Measurements from ENCODE around the gene CD79A.
"Not testable (repeated sequence)": the region's sequence is repeated elsewhere in the genome, so short reads cannot be mapped to it uniquely, and the experiment has no call there.

The CD79A gene

GRCh38 chr19:41905273-41906002 is 28.4 kb downstream of the CD79A start:
- no peak for DNase-seq (ENCODE audit: low spot score)

GRCh38 chr19:41906271-41906670 is 29.2 kb downstream of the CD79A start:
- DNase-seq (ENCODE audit: low spot score) = no peak

GRCh38 chr19:41906916-41907680 is 30.0 kb downstream of the CD79A start:
- no peak for DNase-seq (ENCODE audit: low spot score)

GRCh38 chr19:41907994-41908615 is 31.0 kb downstream of the CD79A start:
- no peak for DNase-seq (ENCODE audit: low spot score)

GRCh38 chr19:41908724-41909464 is 31.8 kb downstream of the CD79A start:
- DNase-seq (ENCODE audit: low spot score) = no peak

- DNase-seq (ENCODE audit: low spot score) = no peak
These were observed 32.6 kb downstream of the CD79A start for GRCh38 chr19:41909706-41910105.

- no peak for DNase-seq (ENCODE audit: low spot score)
These were observed 33.3 kb downstream of the CD79A start for GRCh38 chr19:41910240-41910991.

- no peak for DNase-seq (ENCODE audit: low spot score)
These were observed 34.2 kb downstream of the CD79A start for GRCh38 chr19:41910992-41911888.

DNA sequence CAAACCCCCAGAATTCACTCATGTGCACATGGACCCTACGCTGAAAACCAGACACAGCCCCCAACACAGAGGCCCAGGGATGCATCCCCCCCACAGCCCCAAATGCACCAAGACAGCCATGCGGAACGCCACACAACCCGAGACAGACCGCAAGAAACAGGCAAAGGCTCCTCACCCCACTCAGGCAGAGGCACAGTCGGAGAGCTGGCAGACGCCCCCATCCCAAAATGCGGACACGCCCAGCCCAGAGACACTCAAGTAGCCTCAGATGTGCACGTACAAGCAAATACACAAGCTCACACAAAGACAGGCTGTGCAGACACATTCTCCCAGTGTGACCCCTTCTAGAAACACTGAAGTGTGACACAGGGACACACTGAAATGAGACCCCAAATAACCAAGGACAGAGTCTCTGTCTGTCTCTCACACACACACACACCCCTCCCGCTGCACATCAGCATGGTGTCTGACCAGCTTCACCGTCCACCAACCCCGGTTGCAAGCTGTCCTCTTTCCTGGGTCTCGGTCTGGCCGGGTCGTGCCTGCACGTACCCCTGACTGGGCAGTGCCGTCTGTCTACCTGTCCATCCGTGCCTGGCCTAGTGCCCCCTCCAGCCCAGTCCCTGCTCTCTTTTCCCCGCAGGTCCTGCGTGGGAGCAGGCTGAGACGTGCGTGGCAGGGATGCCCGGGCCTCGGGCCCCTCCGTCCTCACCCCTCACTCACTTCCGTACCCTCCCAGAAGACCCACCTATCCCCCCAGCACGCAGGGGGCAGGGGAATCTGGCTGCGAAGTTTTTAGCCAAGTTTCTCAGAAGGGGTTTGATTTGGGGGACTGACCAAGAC is 35.0 kb downstream of the CD79A start:
- DNase-seq (ENCODE audit: low spot score) = no peak

GRCh38 chr19:41912899-41913537 is 35.9 kb downstream of the CD79A start:
- DNase-seq (ENCODE audit: low spot score) = no peak

DNA sequence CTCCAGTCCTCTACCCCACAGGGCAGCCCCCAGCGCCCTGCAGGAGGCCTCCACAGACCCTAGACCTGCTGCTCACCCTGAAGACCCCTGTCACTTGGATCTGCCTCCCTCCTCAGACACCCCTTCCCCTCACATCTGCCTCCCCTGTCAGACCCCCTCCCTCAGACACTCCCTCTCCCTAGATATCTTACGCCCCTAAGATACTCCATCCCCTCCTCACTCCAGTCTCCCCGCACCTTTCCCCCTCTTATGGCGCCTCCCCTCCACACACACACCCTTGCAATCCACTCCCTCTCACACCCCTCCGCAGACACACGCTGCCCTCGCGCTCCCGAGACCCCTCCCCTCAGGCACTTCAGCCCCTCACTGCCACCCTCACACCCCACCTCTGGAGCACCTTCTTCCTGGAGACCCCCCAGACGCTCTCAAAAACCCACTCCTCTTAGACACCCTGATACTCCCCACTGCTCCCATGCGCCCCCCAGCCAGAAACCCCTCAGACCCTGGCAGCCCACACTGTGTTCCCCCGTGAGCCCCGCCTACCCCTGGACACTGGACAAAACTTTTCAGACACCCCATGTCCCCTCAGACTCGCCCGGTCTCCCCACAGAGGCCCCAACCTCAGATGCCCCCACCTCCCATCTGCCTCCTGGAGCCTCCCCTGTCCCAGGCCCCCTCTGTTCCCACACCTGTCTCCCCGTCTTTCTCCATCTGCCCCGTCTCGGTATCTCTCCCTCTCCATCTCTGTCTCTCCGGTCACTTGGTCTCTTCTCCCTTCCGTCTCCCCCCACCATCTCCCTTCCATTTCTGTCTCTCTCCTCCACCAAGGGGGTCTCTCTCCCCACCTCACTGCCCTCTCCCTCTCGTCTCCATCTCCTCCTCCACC is 36.7 kb downstream of the CD79A start:
- no peak for DNase-seq (ENCODE audit: low spot score)

DNA sequence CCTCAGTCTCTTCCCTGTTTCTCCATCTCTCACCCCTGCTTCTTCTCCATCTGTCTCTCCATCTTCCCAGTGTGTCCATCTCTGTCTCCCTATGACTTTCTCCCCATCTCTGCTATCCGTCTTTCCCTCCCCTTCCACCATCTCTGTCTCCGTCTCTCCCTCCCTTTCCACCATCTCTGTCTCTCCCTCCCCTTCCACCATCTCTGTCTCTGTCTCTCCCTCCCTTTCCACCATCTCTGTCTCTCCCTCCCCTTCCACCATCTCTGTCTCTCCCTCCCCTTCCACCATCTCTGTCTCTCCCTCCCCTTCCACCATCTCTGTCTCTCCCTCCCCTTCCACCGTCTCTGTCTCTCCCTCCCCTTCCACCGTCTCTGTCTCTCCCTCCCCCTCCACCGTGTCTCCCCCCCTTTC is 37.4 kb downstream of the CD79A start:
- DNase-seq (ENCODE audit: low spot score) = not testable (repeated sequence)

DNA sequence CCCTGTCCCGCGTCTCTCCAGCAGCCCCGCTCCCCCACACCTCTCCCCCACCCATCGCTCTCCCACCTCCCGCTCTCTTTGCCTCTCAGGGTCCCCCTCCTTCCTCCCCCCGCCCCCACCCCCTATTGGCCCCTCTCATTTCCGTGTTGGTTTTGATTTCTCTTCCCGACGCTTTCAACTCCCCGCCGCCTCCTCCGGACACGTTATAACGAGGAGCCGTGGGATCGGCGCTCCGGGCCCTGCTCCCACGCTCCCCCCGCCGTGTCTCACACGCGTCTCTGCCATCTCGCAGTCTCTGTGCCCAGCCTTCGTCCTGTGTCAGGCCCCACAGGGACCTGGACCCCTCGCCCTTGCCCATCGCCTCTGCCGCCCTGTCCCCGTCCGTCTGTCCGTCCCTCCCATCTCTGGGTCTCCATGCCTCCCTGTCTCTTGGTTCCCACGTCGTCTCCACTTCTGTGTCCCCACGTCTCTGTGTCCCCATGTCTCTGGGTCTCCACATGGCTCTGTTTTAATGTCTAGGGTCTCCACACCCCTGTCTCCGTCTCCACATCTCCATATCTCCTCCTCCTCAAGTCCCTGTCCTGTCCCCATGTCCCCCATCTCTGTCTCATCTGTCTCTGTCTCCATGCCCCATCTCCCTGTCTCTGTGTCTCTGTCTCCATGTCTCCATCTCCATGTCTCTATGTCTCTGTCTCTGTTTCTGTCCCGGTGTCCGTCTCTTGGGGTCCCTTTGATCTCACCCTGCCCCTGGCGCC is 38.1 kb downstream of the CD79A start:
- no peak for DNase-seq (ENCODE audit: low spot score)

DNA sequence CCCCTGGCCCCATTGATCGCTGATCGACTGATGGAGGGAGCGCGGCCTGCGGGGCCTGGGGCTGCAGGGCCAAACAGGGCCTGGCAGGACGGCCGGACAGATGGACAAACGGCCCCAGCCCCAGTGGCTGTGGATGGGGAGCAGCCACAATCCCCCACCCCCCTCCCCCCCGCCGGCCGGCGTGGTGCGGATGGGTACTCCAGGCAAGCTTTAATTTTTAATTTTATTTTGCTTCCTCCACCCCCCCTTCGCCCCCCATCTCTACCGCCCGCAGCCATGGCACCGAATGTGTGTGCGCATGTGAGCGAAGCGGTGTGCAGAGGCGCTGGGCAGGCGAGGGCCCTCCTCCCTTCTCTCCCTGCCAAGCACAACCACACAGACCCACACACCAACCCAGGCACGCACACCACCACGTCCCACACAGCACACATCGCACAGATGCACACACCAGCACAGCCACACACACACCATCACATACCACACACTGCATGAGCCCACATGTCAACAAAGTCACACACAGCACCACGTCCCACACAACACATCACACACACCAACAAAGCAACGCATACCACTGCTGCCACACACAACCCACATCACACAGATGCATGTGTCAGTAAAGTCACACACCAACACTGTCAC is 38.8 kb downstream of the CD79A start:
- no peak for DNase-seq (ENCODE audit: low spot score)

DNA sequence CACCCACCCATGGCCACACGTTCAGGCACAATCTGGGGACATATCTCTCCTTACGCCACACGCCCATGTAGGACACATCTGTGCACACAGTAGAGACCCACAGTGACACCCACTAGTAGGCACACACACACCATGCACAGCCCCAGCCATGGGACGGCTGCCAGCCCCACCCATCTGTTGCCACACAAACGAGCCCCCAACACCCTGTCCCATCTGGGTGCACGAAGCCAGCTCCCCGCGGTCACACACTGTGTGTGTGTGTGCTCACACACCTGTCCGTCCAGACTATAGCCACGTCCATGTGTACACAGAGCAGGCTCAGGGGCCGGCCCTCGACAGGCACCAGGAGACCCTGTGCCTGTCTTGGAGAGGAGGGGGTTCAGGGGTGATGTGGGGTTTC is 40.6 kb downstream of the CD79A start:
- no peak for DNase-seq (ENCODE audit: low spot score)

DNA sequence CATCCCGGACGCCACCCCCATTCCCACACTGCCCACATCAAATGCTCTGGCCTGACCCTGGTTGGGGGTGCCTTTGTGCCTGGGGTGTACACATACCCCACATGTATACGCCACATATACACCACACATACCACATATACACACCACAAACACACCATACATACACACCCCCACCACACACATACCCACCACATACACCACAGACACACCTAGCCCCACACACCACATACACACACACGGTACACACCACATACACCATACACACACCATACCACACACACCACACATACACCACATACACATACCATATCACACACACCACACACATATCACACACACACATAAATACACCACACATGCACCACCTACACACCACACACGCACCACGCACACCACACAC is 41.0 kb downstream of the CD79A start:
- DNase-seq (ENCODE audit: low spot score) = no peak

Data from HuH-7 (cell line).